Measurements from ENCODE around the gene IKZF3.

IKZF3 gene

DNA sequence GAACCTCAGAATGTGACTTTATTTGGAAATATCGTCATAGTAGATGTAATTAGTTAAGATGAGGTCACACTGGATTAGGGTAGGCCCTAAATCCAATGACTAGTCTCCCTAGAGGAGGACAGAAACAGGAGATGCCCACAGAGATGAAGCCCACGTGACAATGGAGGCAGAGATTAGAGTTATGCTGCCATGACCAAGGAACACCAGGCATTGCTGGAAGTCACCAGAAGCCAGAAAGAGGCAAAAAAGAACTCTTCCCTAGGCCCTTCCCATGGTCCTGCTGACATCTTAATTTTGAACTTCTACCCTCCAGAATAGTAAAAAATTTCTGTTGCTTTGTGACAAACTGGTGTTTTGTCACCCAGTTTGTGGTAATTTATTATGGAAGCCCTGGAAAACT lies 49.6 kb downstream of the IKZF3 start:
- no peak for DNase-seq

DNA sequence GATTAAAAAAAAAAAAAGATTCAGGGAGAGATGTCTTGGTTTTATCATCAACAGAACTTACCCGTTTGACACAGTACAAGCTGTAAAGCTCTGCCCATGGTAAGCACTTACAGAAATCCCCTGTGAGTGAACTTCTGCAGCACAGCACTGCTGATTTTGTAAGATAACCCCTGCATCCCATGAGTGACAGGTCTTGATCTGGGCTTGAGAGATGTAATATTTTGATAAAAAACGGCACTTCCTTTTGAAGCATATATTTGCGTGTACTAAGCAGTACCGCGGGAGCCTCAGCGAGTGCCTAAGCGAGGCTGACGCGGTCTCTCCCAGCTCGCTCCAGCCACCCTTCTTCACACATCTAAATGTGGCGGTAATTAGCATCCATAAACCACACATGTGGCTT lies 50.5 kb downstream of the IKZF3 start:
- no peak for DNase-seq

DNA sequence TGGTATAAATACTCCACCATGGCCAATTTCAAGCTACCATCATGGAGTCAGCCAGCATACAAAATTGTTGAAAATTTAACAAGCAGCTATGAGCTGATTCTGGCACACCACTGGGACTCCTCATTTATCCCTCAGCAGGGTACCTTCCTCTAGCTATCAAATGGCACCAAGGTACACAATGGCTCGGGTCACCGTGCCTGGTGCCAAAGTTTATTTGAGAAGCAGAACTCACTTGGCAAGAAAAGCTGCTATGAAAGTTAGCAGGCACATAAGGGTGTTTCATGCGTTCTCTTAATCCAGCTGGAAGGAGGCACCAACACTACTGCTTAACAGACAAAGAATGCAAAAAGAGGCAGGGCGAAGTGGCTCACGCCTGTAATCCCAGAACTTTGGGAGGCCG lies 51.6 kb downstream of the IKZF3 start:
- DNase-seq = no peak

DNA sequence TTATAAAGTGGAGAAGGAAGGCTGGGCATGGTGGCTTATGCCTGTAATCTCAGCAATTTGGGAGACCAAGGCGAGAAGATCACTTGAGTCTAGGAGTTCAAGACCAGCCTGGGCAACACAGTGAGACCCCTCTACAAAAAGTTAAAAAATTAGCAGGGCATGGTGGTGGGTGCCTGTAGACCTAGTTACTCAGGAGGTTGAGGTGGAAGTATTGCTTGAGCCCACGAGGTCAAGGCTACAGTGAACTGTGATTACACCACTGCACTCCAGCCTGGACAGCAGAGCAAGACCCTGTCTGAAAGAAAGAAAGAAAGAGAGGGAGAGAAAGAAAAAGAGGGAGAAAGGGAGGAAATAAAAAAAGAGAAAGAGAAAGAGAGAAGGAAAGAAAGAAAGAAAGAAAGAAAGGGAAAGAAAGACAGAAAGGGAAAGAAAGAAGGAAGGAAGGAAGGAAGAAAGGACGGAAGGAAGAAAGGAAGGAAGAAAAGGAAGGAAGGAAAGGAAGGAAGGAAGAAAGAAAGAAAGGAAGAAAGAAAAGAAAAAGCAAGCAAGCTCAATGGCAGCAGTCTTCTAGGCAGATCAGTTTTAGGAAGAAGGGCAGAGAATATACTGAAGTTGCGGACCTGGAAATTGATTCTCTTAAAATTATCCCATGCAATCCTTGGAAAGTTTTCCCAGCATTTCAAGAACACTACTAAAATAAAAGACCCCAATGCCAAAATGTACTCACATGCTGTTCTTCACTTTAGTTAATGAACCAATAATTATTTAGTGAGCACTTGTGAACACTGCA lies 53.0 kb downstream of the IKZF3 start:
- no peak for DNase-seq

DNA sequence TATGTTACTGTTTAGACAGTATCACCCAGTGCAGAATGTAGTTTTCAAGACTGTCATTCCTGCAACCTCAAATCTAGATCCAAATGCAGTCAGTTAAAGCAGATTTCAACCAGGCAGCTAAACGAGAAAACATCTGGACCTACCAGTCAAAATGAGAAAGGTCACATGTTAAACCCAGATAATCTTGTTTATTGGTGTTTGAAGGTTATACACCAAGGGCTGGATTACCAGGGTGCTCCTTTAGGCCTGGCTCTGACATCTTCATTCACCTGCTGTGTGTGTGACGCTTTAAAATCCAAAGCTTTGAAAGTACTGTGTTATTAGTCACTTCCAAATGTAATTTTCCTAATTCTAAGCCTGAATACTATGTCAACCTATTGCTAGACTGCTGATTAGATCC lies 54.9 kb downstream of the IKZF3 start:
- no peak for DNase-seq

GRCh38 chr17:39808409-39808997 lies 55.6 kb downstream of the IKZF3 start:
- DNase-seq = no peak

GRCh38 chr17:39804839-39805238 lies 59.3 kb downstream of the IKZF3 start:
- DNase-seq = no peak

- no peak for DNase-seq
These were observed 63.1 kb downstream of the IKZF3 start for GRCh38 chr17:39801055-39801454.

DNA sequence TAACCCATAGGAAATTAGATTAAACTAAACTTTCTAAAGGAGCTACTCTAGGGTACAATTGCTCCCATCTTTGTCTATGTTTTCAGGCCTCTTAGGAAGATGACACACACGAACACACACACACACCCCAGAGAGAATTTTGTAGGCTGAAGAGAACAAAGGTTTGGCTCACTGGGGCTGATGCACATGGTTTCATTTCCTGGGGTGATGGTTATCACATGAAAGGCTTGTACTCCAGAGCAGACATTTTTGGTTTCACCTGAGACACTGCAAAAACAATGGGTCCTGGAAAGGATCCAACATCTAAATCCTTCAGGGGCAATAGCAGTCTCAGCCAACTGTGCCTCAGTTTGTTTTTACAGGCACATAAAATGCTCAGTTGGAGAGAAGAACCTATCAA lies 63.6 kb downstream of the IKZF3 start:
- no peak for DNase-seq

DNA sequence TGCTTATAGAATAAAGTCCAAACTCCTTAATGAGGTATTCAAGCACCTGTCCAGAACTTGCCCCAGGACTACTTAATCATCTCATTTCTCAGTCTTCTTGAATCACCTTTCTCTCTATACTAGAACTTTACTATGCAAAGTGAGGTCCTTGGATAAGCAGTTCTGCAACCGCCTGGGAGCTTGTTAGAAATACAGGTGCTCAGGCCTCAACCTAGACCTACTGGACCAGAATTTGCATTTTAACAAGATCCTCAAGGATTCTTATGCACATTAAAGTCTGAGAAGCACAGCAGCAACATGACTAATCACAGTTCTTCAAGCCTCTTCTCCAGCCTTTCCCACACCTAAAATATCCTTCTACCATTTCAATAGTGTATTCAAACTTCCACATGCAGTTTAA lies 64.7 kb downstream of the IKZF3 start:
- DNase-seq = no peak

- DNase-seq = no peak
These were observed 69.7 kb downstream of the IKZF3 start for GRCh38 chr17:39794249-39794970.

GRCh38 chr17:39793301-39793872 lies 70.7 kb downstream of the IKZF3 start:
- DNase-seq = no peak

DNA sequence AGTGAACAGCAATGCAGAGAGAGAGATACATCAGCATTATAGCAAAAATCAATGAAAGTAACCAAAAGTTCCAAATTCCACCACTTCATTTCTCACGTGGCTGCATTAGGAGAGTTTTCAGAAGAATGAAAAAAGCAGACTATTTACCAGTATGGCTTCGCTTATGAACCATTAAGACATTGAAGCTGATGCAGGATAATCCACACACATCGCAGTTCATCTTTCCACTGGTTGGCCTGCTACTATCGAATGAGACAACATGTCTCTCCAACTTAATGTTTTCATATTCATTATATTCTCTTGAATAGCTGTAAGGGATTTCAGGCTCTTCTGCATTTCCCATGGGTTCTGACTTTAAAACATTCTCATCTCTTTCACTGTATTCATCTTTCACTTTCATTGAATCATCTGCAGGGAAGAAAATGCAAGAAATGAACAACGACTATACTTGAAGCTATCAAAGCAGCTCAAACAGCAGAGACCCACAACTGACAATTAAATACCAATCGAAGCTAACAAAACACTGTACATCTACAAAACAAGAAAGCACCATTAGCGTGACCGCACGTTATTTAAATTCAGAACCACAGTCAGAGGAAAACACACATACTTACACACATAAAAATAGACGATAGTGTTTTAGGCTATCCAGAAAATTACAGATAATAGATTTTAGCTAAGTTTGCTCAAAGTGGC lies 71.4 kb downstream of the IKZF3 start:
- DNase-seq = no peak

DNA sequence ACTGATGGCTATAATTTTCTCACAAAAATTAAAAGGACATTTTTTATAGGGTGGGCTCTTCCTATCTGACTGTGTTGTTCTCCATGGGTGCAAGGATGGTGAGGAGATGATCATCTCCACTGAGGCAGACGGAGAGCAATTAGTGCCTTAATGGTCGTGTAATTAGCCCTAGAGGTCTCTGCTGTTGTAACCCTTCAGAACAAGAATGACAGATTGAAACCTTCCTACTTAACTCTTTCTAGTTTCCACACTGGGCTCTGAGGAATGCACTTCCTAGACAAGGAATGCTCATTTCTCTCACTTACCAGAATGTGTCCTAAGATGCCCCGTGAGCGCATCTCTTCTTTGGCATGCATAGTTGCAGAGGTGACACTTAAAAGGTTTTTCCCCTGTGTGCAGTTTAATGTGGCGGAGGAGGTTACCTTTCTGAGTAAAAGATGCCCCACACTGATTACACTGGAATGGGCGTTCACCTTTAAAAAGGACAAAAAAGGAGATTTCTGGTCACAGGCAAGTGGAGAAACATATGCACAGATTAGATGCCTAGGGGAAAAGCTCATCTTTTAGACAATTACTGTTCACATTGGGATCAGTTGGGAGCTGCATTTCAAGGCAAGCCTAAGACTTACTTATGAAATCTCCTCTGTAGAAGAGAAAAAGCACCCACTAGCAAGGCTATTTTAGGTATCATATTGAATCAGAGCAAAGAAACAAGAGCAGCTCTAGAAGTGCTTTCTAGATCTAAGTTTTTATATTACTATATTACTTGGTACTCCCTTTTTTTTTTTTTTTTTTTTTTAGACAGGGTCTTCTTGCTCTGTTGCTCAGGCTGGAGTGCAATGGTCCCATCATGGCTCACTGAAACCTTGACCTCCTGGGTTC lies 72.8 kb downstream of the IKZF3 start:
- no peak for DNase-seq

DNA sequence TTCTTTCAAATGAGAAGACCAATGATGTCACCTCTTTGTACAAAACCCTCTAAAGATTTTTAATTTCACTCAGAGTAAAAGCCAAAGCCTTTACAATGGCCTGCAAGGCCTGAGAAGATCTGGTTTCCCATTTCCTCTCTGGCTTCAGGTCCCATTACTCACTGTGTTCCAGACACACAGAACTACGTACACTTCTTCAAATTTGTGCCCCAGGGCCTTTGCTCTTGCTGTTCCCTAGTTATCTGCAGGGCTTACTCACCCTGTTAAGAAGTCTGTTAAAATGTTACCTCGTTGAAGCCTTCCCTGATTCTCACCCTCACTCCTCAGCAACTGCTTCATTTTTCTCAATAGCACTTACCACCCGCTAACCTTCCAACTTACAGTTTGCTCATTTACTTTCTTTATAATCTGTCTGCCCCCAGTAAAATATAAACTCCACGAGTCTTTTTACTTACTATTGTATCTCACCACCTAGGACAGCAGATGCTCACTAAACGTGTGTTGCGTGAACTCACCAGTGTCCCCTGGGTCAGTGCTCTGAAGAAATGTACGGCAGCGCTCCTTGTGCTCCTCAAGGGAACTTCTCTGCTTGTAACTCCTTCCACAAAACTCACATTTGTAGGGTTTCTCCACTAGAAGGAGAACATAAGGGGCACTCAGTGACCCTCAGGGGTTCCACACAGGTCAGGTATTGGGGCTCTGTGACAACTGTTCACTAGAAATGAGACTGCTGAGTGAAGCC lies 76.2 kb downstream of the IKZF3 start:
- DNase-seq = no peak

GRCh38 chr17:39787041-39787440 lies 77.1 kb downstream of the IKZF3 start:
- no peak for DNase-seq

DNA sequence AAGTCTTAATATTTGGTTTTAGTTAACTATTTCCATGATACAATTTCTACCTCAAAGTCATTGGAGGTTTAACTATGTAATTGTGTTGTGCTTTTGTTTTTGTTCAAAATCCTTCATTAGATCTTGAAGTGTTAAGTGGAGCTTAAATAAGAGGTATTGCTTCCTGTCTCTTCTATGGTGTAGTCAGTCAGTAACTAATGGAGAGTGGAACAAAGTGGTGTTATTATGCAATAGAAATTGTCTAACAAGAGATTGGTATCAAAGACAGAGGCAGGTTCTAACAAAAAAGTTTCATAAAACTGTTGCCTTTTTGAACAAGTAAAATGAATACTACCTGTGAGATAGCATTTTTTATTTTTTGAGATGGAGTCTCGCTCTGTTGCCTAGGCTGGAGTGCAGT lies 81.1 kb downstream of the IKZF3 start:
- DNase-seq = no peak

DNA sequence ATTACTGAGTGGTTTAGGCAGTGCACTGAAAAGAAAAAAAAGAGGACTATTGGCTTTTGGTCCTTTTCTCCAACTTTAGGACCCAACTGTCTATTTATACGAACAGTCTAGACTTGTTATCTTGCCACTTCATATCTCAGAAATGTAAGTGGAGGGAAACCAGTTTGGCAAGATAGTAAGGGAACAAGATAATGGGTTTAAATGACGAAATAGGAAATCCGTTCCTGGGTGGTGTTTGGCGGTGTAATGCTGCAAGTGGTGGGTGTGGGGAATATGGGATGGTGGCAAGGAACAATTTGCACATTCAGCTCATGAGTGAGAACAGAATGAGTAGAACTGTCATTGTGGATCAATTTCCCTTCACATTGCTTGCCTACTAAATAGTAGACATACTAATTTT lies 81.6 kb downstream of the IKZF3 start:
- no peak for DNase-seq

DNA sequence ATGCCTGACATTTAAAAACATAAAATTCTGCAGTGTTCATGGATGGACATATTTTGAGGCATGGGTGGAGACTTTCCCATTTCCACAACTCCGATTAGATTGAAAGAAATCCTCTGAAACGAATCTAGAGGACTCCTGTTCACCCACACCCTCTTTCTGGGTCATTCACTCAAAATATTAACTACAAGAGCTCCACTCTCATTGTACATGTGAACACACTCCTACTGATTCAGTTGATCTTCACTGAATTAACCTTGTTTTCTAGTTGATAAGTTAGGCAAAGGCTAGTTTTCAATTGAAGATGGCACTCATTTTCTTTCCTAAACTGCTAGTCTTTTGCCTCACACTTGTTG lies 82.3 kb downstream of the IKZF3 start:
- DNase-seq = no peak

GRCh38 chr17:39781031-39781860 lies 82.9 kb downstream of the IKZF3 start:
- DNase-seq = no peak
